Measurements from ENCODE around the gene EEF1A2. TPM values are rescaled to one million over a fixed set of nuclear protein-coding genes. Genes with fewer than 3 reads are reported as not detected.

The EEF1A2 gene
- total RNA-seq, 1 donor from 2014 or later = 0.54 TPM

DNA sequence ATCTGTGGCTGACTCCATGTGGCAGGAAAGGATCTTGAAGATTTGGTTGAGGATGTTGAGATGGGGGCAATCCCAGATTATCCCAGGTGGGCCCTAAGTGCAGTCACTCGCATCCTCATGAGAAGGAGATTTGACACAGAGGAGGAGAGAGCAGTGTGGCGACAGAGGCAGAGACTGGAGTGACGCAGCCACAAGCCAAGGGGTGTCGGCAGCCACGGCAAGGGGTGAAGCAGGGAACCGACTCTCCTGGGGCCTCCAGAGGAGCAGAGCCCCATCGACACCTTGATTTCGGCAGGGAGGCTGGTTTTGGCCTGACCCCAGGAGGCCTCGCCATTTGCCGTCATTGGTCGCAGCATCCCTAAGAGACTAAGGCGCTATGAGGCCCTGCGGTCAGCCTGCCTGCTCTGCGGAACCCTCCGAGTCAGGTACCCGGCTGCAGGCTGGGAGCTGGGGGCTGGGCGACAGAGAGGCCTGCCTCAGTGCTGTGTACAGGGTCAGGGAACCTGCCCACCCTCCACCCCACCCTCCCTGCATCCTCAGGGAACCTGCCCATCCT lies 12.5 kb downstream of the EEF1A2 start:
- no peak overlapping the region for H3K27ac ChIP-seq
- no peak overlapping the region for H3K4me3 ChIP-seq
- Mint-ChIP-seq H3K27ac (no peak overlapping the region), H3K27me3 (ENCODE audit: insufficient read depth, low read depth) (peaks cover 18% of the 10 kb centered on the region), H3K4me1 (peaks cover 13% of the 10 kb centered on the region), H3K36me3 (no peaks in the 10 kb centered on the region), H3K9me3 (peaks cover 3% of the 10 kb centered on the region), H3K4me3 (peak overlapping the region; percentile 29)
- no peak for DNase-seq (ENCODE audit: low spot score)
- H3F3A ChIP-seq (ENCODE audit: low read depth) = no peaks in the 10 kb centered on the region
- H3K79me2 ChIP-seq (ENCODE audit: low read depth) = no peaks in the 10 kb centered on the region
- no peak overlapping the region for H2AFZ ChIP-seq (replicated peaks)
- TF ChIP-seq, protein P1, sequence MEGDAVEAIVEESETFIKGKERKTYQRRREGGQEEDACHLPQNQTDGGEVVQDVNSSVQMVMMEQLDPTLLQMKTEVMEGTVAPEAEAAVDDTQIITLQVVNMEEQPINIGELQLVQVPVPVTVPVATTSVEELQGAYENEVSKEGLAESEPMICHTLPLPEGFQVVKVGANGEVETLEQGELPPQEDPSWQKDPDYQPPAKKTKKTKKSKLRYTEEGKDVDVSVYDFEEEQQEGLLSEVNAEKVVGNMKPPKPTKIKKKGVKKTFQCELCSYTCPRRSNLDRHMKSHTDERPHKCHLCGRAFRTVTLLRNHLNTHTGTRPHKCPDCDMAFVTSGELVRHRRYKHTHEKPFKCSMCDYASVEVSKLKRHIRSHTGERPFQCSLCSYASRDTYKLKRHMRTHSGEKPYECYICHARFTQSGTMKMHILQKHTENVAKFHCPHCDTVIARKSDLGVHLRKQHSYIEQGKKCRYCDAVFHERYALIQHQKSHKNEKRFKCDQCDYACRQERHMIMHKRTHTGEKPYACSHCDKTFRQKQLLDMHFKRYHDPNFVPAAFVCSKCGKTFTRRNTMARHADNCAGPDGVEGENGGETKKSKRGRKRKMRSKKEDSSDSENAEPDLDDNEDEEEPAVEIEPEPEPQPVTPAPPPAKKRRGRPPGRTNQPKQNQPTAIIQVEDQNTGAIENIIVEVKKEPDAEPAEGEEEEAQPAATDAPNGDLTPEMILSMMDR (IDR thresholded peaks at IDR 0.05) = no peak
- TF ChIP-seq EZH2 (IDR thresholded peaks at IDR 0.05) (no peak), EZH2phosphoT487 (IDR thresholded peaks at IDR 0.05) (no peak)
- no peaks in the 10 kb centered on the region for H3K36me3 ChIP-seq
- H3K4me2 ChIP-seq = no peak overlapping the region
- H3K4me1 ChIP-seq = peaks cover 15% of the 10 kb centered on the region
- no peak overlapping the region for H3K9ac ChIP-seq
- H3K9me3 ChIP-seq (ENCODE audit: low read depth) = no peaks in the 10 kb centered on the region
- peaks cover 65% of the 10 kb centered on the region for H3K27me3 ChIP-seq
- peaks cover 19% of the 10 kb centered on the region for H4K20me1 ChIP-seq (ENCODE audit: low read depth)

DNA sequence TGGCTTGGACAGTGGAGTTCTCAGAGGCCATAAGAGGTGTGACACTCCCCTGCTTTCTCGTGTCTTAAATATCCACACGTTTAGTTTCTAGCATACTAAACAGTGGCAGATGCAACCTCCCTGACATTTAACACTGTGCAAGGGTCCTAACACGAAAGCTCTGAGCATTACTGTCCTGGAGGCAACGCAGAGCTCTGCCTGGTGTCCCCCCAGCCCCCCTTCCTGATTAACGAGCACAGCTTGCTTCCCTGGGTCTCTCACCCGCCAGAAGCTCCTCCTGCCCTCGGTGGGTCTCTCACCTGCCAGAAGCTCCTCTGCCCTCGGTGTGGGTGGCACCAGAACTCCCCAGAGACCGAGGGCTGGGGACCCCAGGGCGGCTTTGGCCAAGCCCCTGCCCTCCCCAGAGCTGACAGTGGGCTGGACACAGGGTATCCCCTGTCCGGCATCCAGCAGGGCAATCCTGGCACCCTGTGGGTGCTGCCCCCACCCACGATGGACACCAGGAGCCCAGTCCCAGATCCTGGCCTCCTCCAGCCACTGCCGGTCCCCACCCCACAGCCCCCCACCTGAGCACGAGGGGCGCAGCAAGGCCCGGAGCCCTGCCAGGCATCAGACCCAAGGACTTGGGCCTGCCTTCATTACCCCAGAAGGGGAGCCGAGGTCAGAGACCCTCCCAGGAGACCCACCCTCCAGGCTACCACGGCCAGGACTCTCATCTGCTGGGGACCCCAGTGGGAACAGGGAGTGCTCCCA lies 14.1 kb downstream of the EEF1A2 start:
- no peaks in the 10 kb centered on the region for H3K79me2 ChIP-seq (ENCODE audit: low read depth)
- no peak for DNase-seq (ENCODE audit: low spot score)
- TF ChIP-seq, protein P1 (IDR thresholded peaks at IDR 0.05) = no peak
- TF ChIP-seq EZH2 (IDR thresholded peaks at IDR 0.05) (no peak), EZH2phosphoT487 (IDR thresholded peaks at IDR 0.05) (no peak)
- peak overlapping the region; percentile 47 for H3K27ac Mint-ChIP-seq
- no peaks in the 10 kb centered on the region for H3K36me3 Mint-ChIP-seq
- H3K4me1 Mint-ChIP-seq = peaks cover 18% of the 10 kb centered on the region
- no peak overlapping the region for H3K4me3 Mint-ChIP-seq
- H3K9me3 ChIP-seq (ENCODE audit: low read depth) = no peaks in the 10 kb centered on the region
- H4K20me1 ChIP-seq (ENCODE audit: low read depth) = peaks cover 21% of the 10 kb centered on the region
- peaks cover 3% of the 10 kb centered on the region for H3K9me3 Mint-ChIP-seq
- H3K36me3 ChIP-seq = no peaks in the 10 kb centered on the region
- H3K27me3 ChIP-seq = peaks cover 51% of the 10 kb centered on the region
- no peak overlapping the region for H3K4me2 ChIP-seq
- no peak overlapping the region for H3K4me3 ChIP-seq
- peaks cover 15% of the 10 kb centered on the region for H3K4me1 ChIP-seq
- H3K9ac ChIP-seq = no peak overlapping the region
- peaks cover 20% of the 10 kb centered on the region for H3K27me3 Mint-ChIP-seq (ENCODE audit: insufficient read depth, low read depth)
- H3F3A ChIP-seq (ENCODE audit: low read depth) = no peaks in the 10 kb centered on the region
- no peak overlapping the region for H2AFZ ChIP-seq (replicated peaks)
- no peak overlapping the region for H3K27ac ChIP-seq

DNA sequence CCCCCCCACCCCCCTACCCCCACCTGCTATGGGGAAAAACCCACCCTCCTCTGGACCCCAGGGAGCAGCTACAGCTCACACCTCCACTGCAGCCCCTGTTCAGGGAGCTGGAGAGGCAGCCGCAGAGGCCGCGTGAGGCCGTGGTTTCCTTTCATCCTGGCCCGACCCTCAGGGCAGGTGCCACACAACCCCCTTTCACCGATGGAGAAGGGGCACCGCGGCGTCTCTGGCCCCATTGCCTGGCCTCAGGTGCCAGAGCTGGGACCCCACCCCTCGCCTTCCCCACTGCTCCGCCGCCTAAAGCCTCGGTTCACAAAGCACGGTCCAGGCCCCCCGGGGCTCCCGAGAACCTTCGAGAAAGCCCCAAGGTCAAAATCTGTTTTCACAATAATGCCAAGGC lies 14.6 kb downstream of the EEF1A2 start:
- Mint-ChIP-seq H3K4me3 (no peak overlapping the region), H3K9me3 (peaks cover 3% of the 10 kb centered on the region), H3K27me3 (ENCODE audit: insufficient read depth, low read depth) (peaks cover 21% of the 10 kb centered on the region), H3K36me3 (no peaks in the 10 kb centered on the region), H3K27ac (peak overlapping the region; percentile 47), H3K4me1 (peaks cover 18% of the 10 kb centered on the region)
- H3K79me2 ChIP-seq (ENCODE audit: low read depth) = no peaks in the 10 kb centered on the region
- peaks cover 45% of the 10 kb centered on the region for H3K27me3 ChIP-seq
- H3K9me3 ChIP-seq (ENCODE audit: low read depth) = no peaks in the 10 kb centered on the region
- H2AFZ ChIP-seq (replicated peaks) = no peak overlapping the region
- H3K27ac ChIP-seq = no peak overlapping the region
- no peak overlapping the region for H3K4me2 ChIP-seq
- TF ChIP-seq EZH2phosphoT487 (IDR thresholded peaks at IDR 0.05) (no peak), EZH2 (IDR thresholded peaks at IDR 0.05) (no peak)
- TF ChIP-seq, protein P1 (IDR thresholded peaks at IDR 0.05) = no peak
- no peak overlapping the region for H3K9ac ChIP-seq
- peaks cover 20% of the 10 kb centered on the region for H4K20me1 ChIP-seq (ENCODE audit: low read depth)
- H3K36me3 ChIP-seq = no peaks in the 10 kb centered on the region
- no peaks in the 10 kb centered on the region for H3F3A ChIP-seq (ENCODE audit: low read depth)
- no peak for DNase-seq (ENCODE audit: low spot score)
- no peak overlapping the region for H3K4me3 ChIP-seq
- H3K4me1 ChIP-seq = peaks cover 15% of the 10 kb centered on the region
